Measurements from ENCODE around the gene PIK3C2G. TPM values are rescaled to one million over a fixed set of nuclear protein-coding genes. Genes with fewer than 3 reads are reported as not detected.
A peak's percentile ranks its signal among the peaks of the same experiment; 100 is the strongest.

Gene PIK3C2G
- total RNA-seq, 1 experiment from 2014 or later, result not detected

- TF ChIP-seq YY1 (IDR thresholded peaks at IDR 0.05; ENCODE audit: extremely low read depth, insufficient replicate concordance, low read depth, low read length), result no peak
- TF ChIP-seq RAD21 (IDR thresholded peaks at IDR 0.05; ENCODE audit: low read depth), result no peak
- TF ChIP-seq SP1 (IDR thresholded peaks at IDR 0.05; ENCODE audit: low read depth), result no peak
- TF ChIP-seq CEBPB (IDR thresholded peaks at IDR 0.05; ENCODE audit: low read depth), result no peak
- no peak for TF ChIP-seq POLR2AphosphoS5 (IDR thresholded peaks at IDR 0.05; ENCODE audit: low read depth, low read length)
- TF ChIP-seq ZNF274 (IDR thresholded peaks at IDR 0.05; ENCODE audit: low read depth, low read length), result no peak
- TF ChIP-seq FOSL1 (IDR thresholded peaks at IDR 0.05; ENCODE audit: low read depth), result no peak
- no peak for TF ChIP-seq EGR1 (IDR thresholded peaks at IDR 0.05; ENCODE audit: low read depth)
- no peak for TF ChIP-seq POLR2A (IDR thresholded peaks at IDR 0.05; ENCODE audit: borderline replicate concordance, extremely low read depth, insufficient read depth, insufficient read length)
- TF ChIP-seq TCF7L2 (IDR thresholded peaks at IDR 0.05; ENCODE audit: borderline replicate concordance, extremely low read depth, insufficient read depth, insufficient read length), result no peak
- TF ChIP-seq, protein P1, sequence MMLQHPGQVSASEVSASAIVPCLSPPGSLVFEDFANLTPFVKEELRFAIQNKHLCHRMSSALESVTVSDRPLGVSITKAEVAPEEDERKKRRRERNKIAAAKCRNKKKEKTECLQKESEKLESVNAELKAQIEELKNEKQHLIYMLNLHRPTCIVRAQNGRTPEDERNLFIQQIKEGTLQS (IDR thresholded peaks at IDR 0.05), result no peak
- TF ChIP-seq, protein P2, sequence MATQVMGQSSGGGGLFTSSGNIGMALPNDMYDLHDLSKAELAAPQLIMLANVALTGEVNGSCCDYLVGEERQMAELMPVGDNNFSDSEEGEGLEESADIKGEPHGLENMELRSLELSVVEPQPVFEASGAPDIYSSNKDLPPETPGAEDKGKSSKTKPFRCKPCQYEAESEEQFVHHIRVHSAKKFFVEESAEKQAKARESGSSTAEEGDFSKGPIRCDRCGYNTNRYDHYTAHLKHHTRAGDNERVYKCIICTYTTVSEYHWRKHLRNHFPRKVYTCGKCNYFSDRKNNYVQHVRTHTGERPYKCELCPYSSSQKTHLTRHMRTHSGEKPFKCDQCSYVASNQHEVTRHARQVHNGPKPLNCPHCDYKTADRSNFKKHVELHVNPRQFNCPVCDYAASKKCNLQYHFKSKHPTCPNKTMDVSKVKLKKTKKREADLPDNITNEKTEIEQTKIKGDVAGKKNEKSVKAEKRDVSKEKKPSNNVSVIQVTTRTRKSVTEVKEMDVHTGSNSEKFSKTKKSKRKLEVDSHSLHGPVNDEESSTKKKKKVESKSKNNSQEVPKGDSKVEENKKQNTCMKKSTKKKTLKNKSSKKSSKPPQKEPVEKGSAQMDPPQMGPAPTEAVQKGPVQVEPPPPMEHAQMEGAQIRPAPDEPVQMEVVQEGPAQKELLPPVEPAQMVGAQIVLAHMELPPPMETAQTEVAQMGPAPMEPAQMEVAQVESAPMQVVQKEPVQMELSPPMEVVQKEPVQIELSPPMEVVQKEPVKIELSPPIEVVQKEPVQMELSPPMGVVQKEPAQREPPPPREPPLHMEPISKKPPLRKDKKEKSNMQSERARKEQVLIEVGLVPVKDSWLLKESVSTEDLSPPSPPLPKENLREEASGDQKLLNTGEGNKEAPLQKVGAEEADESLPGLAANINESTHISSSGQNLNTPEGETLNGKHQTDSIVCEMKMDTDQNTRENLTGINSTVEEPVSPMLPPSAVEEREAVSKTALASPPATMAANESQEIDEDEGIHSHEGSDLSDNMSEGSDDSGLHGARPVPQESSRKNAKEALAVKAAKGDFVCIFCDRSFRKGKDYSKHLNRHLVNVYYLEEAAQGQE (IDR thresholded peaks at IDR 0.05; ENCODE audit: low read depth), result no peak
- TF ChIP-seq ELF1 (IDR thresholded peaks at IDR 0.05; ENCODE audit: borderline replicate concordance, low read depth), result no peak
- TF ChIP-seq, protein P3, sequence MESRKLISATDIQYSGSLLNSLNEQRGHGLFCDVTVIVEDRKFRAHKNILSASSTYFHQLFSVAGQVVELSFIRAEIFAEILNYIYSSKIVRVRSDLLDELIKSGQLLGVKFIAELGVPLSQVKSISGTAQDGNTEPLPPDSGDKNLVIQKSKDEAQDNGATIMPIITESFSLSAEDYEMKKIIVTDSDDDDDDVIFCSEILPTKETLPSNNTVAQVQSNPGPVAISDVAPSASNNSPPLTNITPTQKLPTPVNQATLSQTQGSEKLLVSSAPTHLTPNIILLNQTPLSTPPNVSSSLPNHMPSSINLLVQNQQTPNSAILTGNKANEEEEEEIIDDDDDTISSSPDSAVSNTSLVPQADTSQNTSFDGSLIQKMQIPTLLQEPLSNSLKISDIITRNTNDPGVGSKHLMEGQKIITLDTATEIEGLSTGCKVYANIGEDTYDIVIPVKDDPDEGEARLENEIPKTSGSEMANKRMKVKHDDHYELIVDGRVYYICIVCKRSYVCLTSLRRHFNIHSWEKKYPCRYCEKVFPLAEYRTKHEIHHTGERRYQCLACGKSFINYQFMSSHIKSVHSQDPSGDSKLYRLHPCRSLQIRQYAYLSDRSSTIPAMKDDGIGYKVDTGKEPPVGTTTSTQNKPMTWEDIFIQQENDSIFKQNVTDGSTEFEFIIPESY (IDR thresholded peaks at IDR 0.05; ENCODE audit: extremely low read depth, insufficient replicate concordance, low read length), result no peak
- TF ChIP-seq EZH2 (IDR thresholded peaks at IDR 0.05), result no peak
- no peak for TF ChIP-seq EZH2phosphoT487 (IDR thresholded peaks at IDR 0.05; ENCODE audit: borderline replicate concordance)
- no peak for TF ChIP-seq SIN3A (IDR thresholded peaks at IDR 0.05; ENCODE audit: low read depth)
- TF ChIP-seq, protein P4, sequence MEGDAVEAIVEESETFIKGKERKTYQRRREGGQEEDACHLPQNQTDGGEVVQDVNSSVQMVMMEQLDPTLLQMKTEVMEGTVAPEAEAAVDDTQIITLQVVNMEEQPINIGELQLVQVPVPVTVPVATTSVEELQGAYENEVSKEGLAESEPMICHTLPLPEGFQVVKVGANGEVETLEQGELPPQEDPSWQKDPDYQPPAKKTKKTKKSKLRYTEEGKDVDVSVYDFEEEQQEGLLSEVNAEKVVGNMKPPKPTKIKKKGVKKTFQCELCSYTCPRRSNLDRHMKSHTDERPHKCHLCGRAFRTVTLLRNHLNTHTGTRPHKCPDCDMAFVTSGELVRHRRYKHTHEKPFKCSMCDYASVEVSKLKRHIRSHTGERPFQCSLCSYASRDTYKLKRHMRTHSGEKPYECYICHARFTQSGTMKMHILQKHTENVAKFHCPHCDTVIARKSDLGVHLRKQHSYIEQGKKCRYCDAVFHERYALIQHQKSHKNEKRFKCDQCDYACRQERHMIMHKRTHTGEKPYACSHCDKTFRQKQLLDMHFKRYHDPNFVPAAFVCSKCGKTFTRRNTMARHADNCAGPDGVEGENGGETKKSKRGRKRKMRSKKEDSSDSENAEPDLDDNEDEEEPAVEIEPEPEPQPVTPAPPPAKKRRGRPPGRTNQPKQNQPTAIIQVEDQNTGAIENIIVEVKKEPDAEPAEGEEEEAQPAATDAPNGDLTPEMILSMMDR (IDR thresholded peaks at IDR 0.05 in 2 of 3, conservative IDR thresholded peaks at IDR 0.05 in 1 of 3; ENCODE audit: borderline replicate concordance in 1 of 3, insufficient read depth in 1 of 3, low read depth in 2 of 3, low read length in 2 of 3), result no peak
- TF ChIP-seq JUND (IDR thresholded peaks at IDR 0.05), result no peak
- TF ChIP-seq CBX3 (IDR thresholded peaks at IDR 0.05; ENCODE audit: low read depth), result no peak
- ChIA-PET CTCF (interaction anchor here (1.4 kb wide), 1 partner anchor 9 kb away, joined by 5 read pairs; no protein-coding TSS in a partner anchor), RAD21 (ENCODE audit: low non-redundant PET in 1 of 2, low total read pairs in 2 of 2, uncharacterized antibody in 2 of 2, unreplicated experiment in 2 of 2) (no interaction called here), POLR2A (no interaction called here)
- Histone ChIP-seq H3K27me3 (ENCODE audit: insufficient read depth, low read length) (no peaks in the 10 kb centered on the region), H3K4me2 (ENCODE audit: low read length) (no peak overlapping the region), H3K79me2 (ENCODE audit: insufficient read depth, low read length) (no peaks in the 10 kb centered on the region), H3K36me3 (ENCODE audit: control insufficient read depth in 1 of 2, insufficient read depth in 2 of 2, low read length in 2 of 2) (no peaks in the 10 kb centered on the region), H4K20me1 (ENCODE audit: insufficient read depth) (no peaks in the 10 kb centered on the region), H3K4me3 (replicated peaks in 1 of 2; ENCODE audit: low read depth in 1 of 2, low read length in 2 of 2) (no peak overlapping the region), H3K9me3 (ENCODE audit: control insufficient read depth in 1 of 2, insufficient read depth in 1 of 2, low read depth in 1 of 2, low read length in 2 of 2) (no peaks in the 10 kb centered on the region), H3K4me1 (ENCODE audit: control insufficient read depth in 1 of 2, insufficient read depth in 2 of 2, low read length in 2 of 2) (no peaks in the 10 kb centered on the region), H2AFZ (ENCODE audit: low read depth, low read length, poor library complexity, severe bottlenecking) (peak overlapping the region; percentile 39), H3K27ac (ENCODE audit: low read depth, low read length) (no peak overlapping the region), H3K9ac (ENCODE audit: low read length) (no peak overlapping the region), H3K9me2 (ENCODE audit: insufficient read depth) (no peaks in the 10 kb centered on the region)
- DNase-seq (ENCODE audit: low read depth, low spot score) (no peak), ATAC-seq (no peak)
- intact Hi-C loops (cut with micrococcal nuclease), result no loop called here
- BruUV-seq (replicated peaks), result no TSS peak
Observed at GRCh38 chr12:18258929-18259328, 2.4 kb upstream of the PIK3C2G start.

Data from HCT116 (cell line).